Osteoblast (primary cell): ENCODE results near the gene GPR63. TPM values are rescaled to one million over a fixed set of nuclear protein-coding genes. Genes with fewer than 3 reads are reported as not detected.

Experiments
- DNase-seq: peaks from one replicate; pipeline ENCODE4 v3.0.0; 2011; ENCODE audit warnings: low spot score, mixed read lengths; ENCODE audit not compliant: insufficient read length; ENCODE audit errors: missing footprints
- H2AFZ ChIP-seq: 2 replicates; pipeline ENCODE4 v1.6.0; 2011; ENCODE audit warnings: mild to moderate bottlenecking, low read length
- H3K27ac ChIP-seq: 2 replicates; pipeline ENCODE4 v1.5.1; 2011; ENCODE audit warnings: mild to moderate bottlenecking, low read depth, low read length, moderate library complexity
- H3K27me3 ChIP-seq: 2 replicates; pipeline ENCODE4 v1.6.0; 2012; ENCODE audit warnings: mild to moderate bottlenecking, control low read depth, inconsistent platforms, low read length, moderate library complexity; ENCODE audit not compliant: insufficient read depth
- H3K36me3 ChIP-seq: 2 replicates; pipeline ENCODE4 v1.5.1; 2011; ENCODE audit warnings: mild to moderate bottlenecking, low read length, control low read depth, moderate library complexity; ENCODE audit not compliant: insufficient read depth
- H3K4me1 ChIP-seq: 2 replicates; pipeline ENCODE4 v1.5.1; 2011; ENCODE audit warnings: mild to moderate bottlenecking, low read length, control low read depth, moderate library complexity; ENCODE audit not compliant: insufficient read depth
- H3K4me2 ChIP-seq: 2 replicates; pipeline ENCODE4 v1.6.0; 2011; ENCODE audit warnings: mild to moderate bottlenecking, low read length; ENCODE audit not compliant: insufficient read depth
- H3K4me3 ChIP-seq: fragments of 200-600 bp; sonication (generic); 3 replicates; pipeline ENCODE4 v1.5.1; 2012; ENCODE audit warnings: mild to moderate bottlenecking, low read length, inconsistent platforms; ENCODE audit not compliant: insufficient read depth
- H3K79me2 ChIP-seq: 2 replicates; pipeline ENCODE4 v1.6.0; 2012; ENCODE audit warnings: mild to moderate bottlenecking, low read length, control low read depth, inconsistent platforms; ENCODE audit not compliant: insufficient read depth
- H3K9me3 ChIP-seq: 2 replicates; pipeline ENCODE4 v1.5.1; 2011; ENCODE audit warnings: low read depth, low read length, control low read depth
- H4K20me1 ChIP-seq: 2 replicates; pipeline ENCODE4 v1.6.0; 2012; ENCODE audit warnings: mild to moderate bottlenecking, low read length, control low read depth; ENCODE audit not compliant: insufficient read depth
- total RNA-seq: library from RNA; depleted of rRNA; stranded (reverse); fragments of >200 nt; gene quantifications from 2 replicates; pipeline ENCODE4 v1.2.3, GENCODE V29; 2012
- TF ChIP-seq, protein P1 (sequence below): IDR thresholded peaks from 2 replicates; pipeline ENCODE4 v1.5.1; 2011; ENCODE audit warnings: mild to moderate bottlenecking, low read depth, low read length, moderate library complexity; ENCODE audit errors: extremely low read depth

The GPR63 gene
- total RNA-seq, 1 donor = under 0.01 TPM

DNA sequence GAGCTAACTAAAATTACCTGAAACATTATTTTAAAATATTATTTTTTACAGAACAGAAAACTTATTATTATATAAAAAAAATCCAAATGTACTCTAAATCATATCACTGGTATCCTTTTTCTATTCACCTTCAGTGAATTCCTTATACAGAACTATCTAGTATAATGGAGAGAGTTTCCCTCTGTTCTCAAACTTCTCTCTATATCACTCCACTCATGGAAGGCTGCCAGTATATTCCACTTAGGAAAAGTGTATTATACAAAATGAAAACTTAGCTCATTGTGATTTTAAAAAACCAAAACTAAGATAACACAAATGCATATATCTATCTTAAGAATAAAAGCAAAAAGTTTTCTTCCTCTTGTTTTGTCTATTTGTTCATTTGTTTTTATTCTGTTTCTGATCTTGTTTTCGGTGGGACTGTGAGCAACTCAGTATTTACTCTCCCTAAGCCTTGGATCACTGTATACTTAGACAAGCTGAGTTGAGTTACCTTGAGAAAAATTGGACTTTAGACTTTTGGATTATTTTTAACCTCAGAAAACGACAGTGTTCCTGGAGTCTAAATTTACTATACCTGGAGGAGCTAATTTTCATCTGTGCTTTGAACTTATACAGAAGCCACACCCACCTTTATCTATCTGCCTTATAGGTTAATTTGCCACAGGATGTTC is 61.4 kb downstream of the GPR63 start:
- Histone ChIP-seq H3K9me3 (no peaks in the 10 kb centered on the region), H3K36me3 (no peaks in the 10 kb centered on the region), H3K27ac (no peak overlapping the region), H4K20me1 (no peaks in the 10 kb centered on the region), H3K4me1 (no peaks in the 10 kb centered on the region), H3K4me3 (no peak overlapping the region), H3K79me2 (no peaks in the 10 kb centered on the region), H2AFZ (no peak overlapping the region), H3K4me2 (no peak overlapping the region), H3K27me3 (no peaks in the 10 kb centered on the region)
- no peak for DNase-seq
- TF ChIP-seq, protein P1, sequence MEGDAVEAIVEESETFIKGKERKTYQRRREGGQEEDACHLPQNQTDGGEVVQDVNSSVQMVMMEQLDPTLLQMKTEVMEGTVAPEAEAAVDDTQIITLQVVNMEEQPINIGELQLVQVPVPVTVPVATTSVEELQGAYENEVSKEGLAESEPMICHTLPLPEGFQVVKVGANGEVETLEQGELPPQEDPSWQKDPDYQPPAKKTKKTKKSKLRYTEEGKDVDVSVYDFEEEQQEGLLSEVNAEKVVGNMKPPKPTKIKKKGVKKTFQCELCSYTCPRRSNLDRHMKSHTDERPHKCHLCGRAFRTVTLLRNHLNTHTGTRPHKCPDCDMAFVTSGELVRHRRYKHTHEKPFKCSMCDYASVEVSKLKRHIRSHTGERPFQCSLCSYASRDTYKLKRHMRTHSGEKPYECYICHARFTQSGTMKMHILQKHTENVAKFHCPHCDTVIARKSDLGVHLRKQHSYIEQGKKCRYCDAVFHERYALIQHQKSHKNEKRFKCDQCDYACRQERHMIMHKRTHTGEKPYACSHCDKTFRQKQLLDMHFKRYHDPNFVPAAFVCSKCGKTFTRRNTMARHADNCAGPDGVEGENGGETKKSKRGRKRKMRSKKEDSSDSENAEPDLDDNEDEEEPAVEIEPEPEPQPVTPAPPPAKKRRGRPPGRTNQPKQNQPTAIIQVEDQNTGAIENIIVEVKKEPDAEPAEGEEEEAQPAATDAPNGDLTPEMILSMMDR = no peak

- H3K79me2 ChIP-seq = no peaks in the 10 kb centered on the region
- no peaks in the 10 kb centered on the region for H3K27me3 ChIP-seq
- no peak overlapping the region for H3K27ac ChIP-seq
- DNase-seq = no peak
- TF ChIP-seq, protein P1 = no peak
- no peak overlapping the region for H3K4me2 ChIP-seq
- no peaks in the 10 kb centered on the region for H3K4me1 ChIP-seq
- no peaks in the 10 kb centered on the region for H3K36me3 ChIP-seq
- no peak overlapping the region for H3K4me3 ChIP-seq
- H2AFZ ChIP-seq = no peak overlapping the region
- H3K9me3 ChIP-seq = no peaks in the 10 kb centered on the region
- H4K20me1 ChIP-seq = no peaks in the 10 kb centered on the region
Measured at GRCh38 chr6:96766769-96767168, 70.5 kb downstream of the GPR63 start.

GRCh38 chr6:96762599-96762998 is 74.7 kb downstream of the GPR63 start:
- no peak overlapping the region for H2AFZ ChIP-seq
- no peaks in the 10 kb centered on the region for H3K79me2 ChIP-seq
- H3K36me3 ChIP-seq = no peaks in the 10 kb centered on the region
- no peaks in the 10 kb centered on the region for H3K9me3 ChIP-seq
- no peak overlapping the region for H3K4me3 ChIP-seq
- H4K20me1 ChIP-seq = no peaks in the 10 kb centered on the region
- H3K4me1 ChIP-seq = no peaks in the 10 kb centered on the region
- H3K4me2 ChIP-seq = no peak overlapping the region
- no peak for DNase-seq
- no peaks in the 10 kb centered on the region for H3K27me3 ChIP-seq
- H3K27ac ChIP-seq = no peak overlapping the region
- TF ChIP-seq, protein P1 = no peak

GRCh38 chr6:96761794-96762193 is 75.5 kb downstream of the GPR63 start:
- DNase-seq = no peak
- no peaks in the 10 kb centered on the region for H3K4me1 ChIP-seq
- H3K27ac ChIP-seq = no peak overlapping the region
- no peaks in the 10 kb centered on the region for H3K79me2 ChIP-seq
- H3K36me3 ChIP-seq = no peaks in the 10 kb centered on the region
- H2AFZ ChIP-seq = no peak overlapping the region
- TF ChIP-seq, protein P1 = no peak
- H3K27me3 ChIP-seq = no peaks in the 10 kb centered on the region
- H3K9me3 ChIP-seq = no peaks in the 10 kb centered on the region
- H4K20me1 ChIP-seq = no peaks in the 10 kb centered on the region
- no peak overlapping the region for H3K4me3 ChIP-seq
- H3K4me2 ChIP-seq = no peak overlapping the region
